Activated CD4-positive, alpha-beta T cell treated with anti-CD3 and anti-CD28 coated beads for 24 hours (primary cell): ENCODE data around the gene ELMO1.

Experiments
- DNase-seq, 2 donors: peaks; one replicate each; pipeline ENCODE4 v3.0.0-alpha.2; 2020; ENCODE audit warnings: low read depth in 2 of 2

ELMO1 gene

GRCh38 chr7:37432281-37432920 lies 16.3 kb downstream of the ELMO1 start:
- DNase-seq: no peak

GRCh38 chr7:37431413-37431812 lies 17.3 kb downstream of the ELMO1 start:
- no peak for DNase-seq

GRCh38 chr7:37430640-37431039 lies 18.0 kb downstream of the ELMO1 start:
- DNase-seq: no peak

- no peak for DNase-seq
Measured at GRCh38 chr7:37430171-37430570, 18.5 kb downstream of the ELMO1 start.

GRCh38 chr7:37429435-37429791 lies 19.3 kb downstream of the ELMO1 start:
- no peak for DNase-seq

GRCh38 chr7:37428681-37429434 lies 19.8 kb downstream of the ELMO1 start:
- DNase-seq: no peak

GRCh38 chr7:37427276-37427940 lies 21.3 kb downstream of the ELMO1 start:
- DNase-seq: no peak

- DNase-seq: no peak
Measured at GRCh38 chr7:37425498-37425897, 23.2 kb downstream of the ELMO1 start.

GRCh38 chr7:37424995-37425394 lies 23.7 kb downstream of the ELMO1 start:
- no peak for DNase-seq

GRCh38 chr7:37424521-37424920 lies 24.1 kb downstream of the ELMO1 start:
- DNase-seq: no peak

- DNase-seq: no peak
Measured at GRCh38 chr7:37421861-37422500, 26.7 kb downstream of the ELMO1 start.

GRCh38 chr7:37420946-37421695 lies 27.5 kb downstream of the ELMO1 start:
- no peak for DNase-seq

- DNase-seq: no peak
Measured at GRCh38 chr7:37419496-37419895, 29.2 kb downstream of the ELMO1 start.

- no peak for DNase-seq
Measured at GRCh38 chr7:37418381-37418780, 30.3 kb downstream of the ELMO1 start.

- DNase-seq: no peak
Measured at GRCh38 chr7:37417107-37417474, 31.6 kb downstream of the ELMO1 start.

- no peak for DNase-seq
Measured at GRCh38 chr7:37416378-37417106, 32.1 kb downstream of the ELMO1 start.

- no peak for DNase-seq
Measured at GRCh38 chr7:37415629-37416028, 33.0 kb downstream of the ELMO1 start.

- DNase-seq: no peak
Measured at GRCh38 chr7:37414352-37414983, 34.2 kb downstream of the ELMO1 start.

GRCh38 chr7:37411444-37412034 lies 37.1 kb downstream of the ELMO1 start:
- DNase-seq: no peak
